Measurements from ENCODE around the gene SMOC1.

Gene SMOC1

GRCh38 chr14:69879175-69880043, at the start of gene SMOC1:
SMOC1 (plus strand) TSS chr14:69879416; CDS start chr14:69879679, 263 bp downstream.
- no peak for DNase-seq (ENCODE audit: low read depth)

GRCh38 chr14:69838881-69839416, 40.3 kb upstream of the SMOC1 start:
- no peak for DNase-seq (ENCODE audit: low read depth)

- no peak for DNase-seq (ENCODE audit: low read depth)
Observed at GRCh38 chr14:69839661-69840060, 39.6 kb upstream of the SMOC1 start.

- no peak for DNase-seq (ENCODE audit: low read depth)
Observed at GRCh38 chr14:69841656-69842055, 37.6 kb upstream of the SMOC1 start.

GRCh38 chr14:69842686-69843420, 36.4 kb upstream of the SMOC1 start:
- no peak for DNase-seq (ENCODE audit: low read depth)

- DNase-seq (ENCODE audit: low read depth), result no peak
Observed at GRCh38 chr14:69844171-69844570, 35.0 kb upstream of the SMOC1 start.

GRCh38 chr14:69845050-69845581, 34.1 kb upstream of the SMOC1 start:
- DNase-seq (ENCODE audit: low read depth), result no peak

GRCh38 chr14:69845787-69846186, 33.4 kb upstream of the SMOC1 start:
- DNase-seq (ENCODE audit: low read depth), result no peak

GRCh38 chr14:69848156-69848555, 31.1 kb upstream of the SMOC1 start:
- no peak for DNase-seq (ENCODE audit: low read depth)

- no peak for DNase-seq (ENCODE audit: low read depth)
Observed at GRCh38 chr14:69848903-69849391, 30.3 kb upstream of the SMOC1 start.

GRCh38 chr14:69850086-69850735, 29.0 kb upstream of the SMOC1 start:
- no peak for DNase-seq (ENCODE audit: low read depth)

GRCh38 chr14:69850736-69851112, 28.5 kb upstream of the SMOC1 start:
- DNase-seq (ENCODE audit: low read depth), result no peak

- no peak for DNase-seq (ENCODE audit: low read depth)
Observed at GRCh38 chr14:69852531-69853321, 26.5 kb upstream of the SMOC1 start.

GRCh38 chr14:69853774-69854173, 25.4 kb upstream of the SMOC1 start:
- DNase-seq (ENCODE audit: low read depth), result no peak

GRCh38 chr14:69854598-69854997, 24.6 kb upstream of the SMOC1 start:
- DNase-seq (ENCODE audit: low read depth), result no peak

GRCh38 chr14:69855180-69855832, 23.9 kb upstream of the SMOC1 start:
- DNase-seq (ENCODE audit: low read depth), result no peak

- DNase-seq (ENCODE audit: low read depth), result no peak
Observed at GRCh38 chr14:69858801-69859200, 20.4 kb upstream of the SMOC1 start.

- no peak for DNase-seq (ENCODE audit: low read depth)
Observed at GRCh38 chr14:69859591-69859990, 19.6 kb upstream of the SMOC1 start.

- DNase-seq (ENCODE audit: low read depth), result no peak
Observed at GRCh38 chr14:69860221-69860620, 19.0 kb upstream of the SMOC1 start.

GRCh38 chr14:69861025-69861569, 18.1 kb upstream of the SMOC1 start:
- no peak for DNase-seq (ENCODE audit: low read depth)

All from stromal cell of bone marrow (primary cell).